HepG2 (cell line): ENCODE results near the gene ZBTB17. TPM values are rescaled to one million over a fixed set of nuclear protein-coding genes. Genes with fewer than 3 reads are reported as not detected.
"Not testable (repeated sequence)": the region's sequence is repeated elsewhere in the genome, so short reads cannot be mapped to it uniquely, and the experiment has no call there.

Experiments used
- ATAC-seq: fragments of 200-7000 bp; cut with Tn5 transposase; 3 replicates; pipeline ENCODE4 v1.9.1; 2020; ENCODE audit warnings: mild to moderate bottlenecking, moderate library complexity
- BruUV-seq: library from RNA; stranded (reverse); fragments of 400-500 nt; replicated peaks from 2 replicates; lab custom pipeline; 2021; lab: Mats Ljungman, UMichigan
- CTCF ChIA-PET: fragments of 300-600 bp; formaldehyde crosslinking; extraction: SDS; loops from one replicate; lab custom pipeline; 2021; ENCODE audit warnings: low total read pairs, inconsistent platforms, low intra/inter-chr PET ratio; lab: Yijun Ruan, JAX
- POLR2A ChIA-PET: fragments of 350-600 bp; sonication (Branson Sonifier 250); formaldehyde crosslinking; loops from one replicate; lab custom pipeline; 2020; ENCODE audit warnings: antibody characterized with exemption, inconsistent platforms; lab: Yijun Ruan, JAX
- DNase-seq: peaks from one replicate; pipeline ENCODE4 v3.0.0-alpha.2; 2015; ENCODE audit warnings: low spot score
- FAIRE-seq: peaks from 3 replicates; lab custom pipeline; 2011; peaks lifted over from hg19 to GRCh38; lab: Jason Lieb, UNC
- H2AFZ ChIP-seq: one replicate; pipeline ENCODE4 v1.6.1; 2011; ENCODE audit warnings: low read length, inconsistent platforms
- H3K27ac ChIP-seq: fragments of 300-600 bp; 3 replicates; pipeline ENCODE4 v1.8.0; 2011; ENCODE audit warnings: mixed run types, mild to moderate bottlenecking, mixed read lengths, low read length, inconsistent platforms; ENCODE audit not compliant: insufficient read depth; ENCODE audit errors: extremely low read length
- H3K27me3 ChIP-seq, 2 experiments: fragments of 200-600 bp in 1 of 2; 2 replicates in 1 of 2; 3 replicates in 1 of 2; pipeline versions ENCODE4 v1.6.0 to v1.8.0; 2011; ENCODE audit warnings: low read length in 2 of 2, mild to moderate bottlenecking in 2 of 2, moderate library complexity in 2 of 2, inconsistent platforms in 1 of 2; ENCODE audit not compliant: insufficient read depth in 2 of 2, control insufficient read depth in 1 of 2
- H3K36me3 ChIP-seq, 2 experiments: fragments of 200-600 bp in 1 of 2; replicated peaks in 1 of 2; 2 replicates in 1 of 2; 3 replicates in 1 of 2; pipeline versions ENCODE4 v1.5.1 to v1.8.0; 2011; ENCODE audit warnings: low read length in 2 of 2, inconsistent platforms in 1 of 2; ENCODE audit not compliant: insufficient read depth in 2 of 2, control insufficient read depth in 1 of 2
- H3K4me1 ChIP-seq: 2 replicates; pipeline ENCODE4 v1.5.1; 2012; ENCODE audit warnings: low read length, inconsistent platforms; ENCODE audit not compliant: insufficient read depth
- H3K4me2 ChIP-seq: 2 replicates; pipeline ENCODE4 v1.6.0; 2011; ENCODE audit warnings: low read depth, low read length, inconsistent platforms
- H3K4me3 ChIP-seq, 3 experiments: fragments of 200-600 bp in 1 of 3; sonication (generic), shearing (Covaris generic) in 1 of 3; replicated peaks in 1 of 3; 2 replicates each; pipeline ENCODE4 v1.5.1; 2011 to 2016; ENCODE audit warnings: low read length in 3 of 3, inconsistent platforms in 2 of 3, low read depth in 2 of 3, mild to moderate bottlenecking in 2 of 3, control low read depth in 1 of 3, mixed read lengths in 1 of 3; ENCODE audit not compliant: insufficient read depth in 1 of 3
- H3K79me2 ChIP-seq: one replicate; pipeline ENCODE4 v1.6.1; 2011; ENCODE audit warnings: low read length, inconsistent platforms; ENCODE audit not compliant: insufficient read depth
- H3K9ac ChIP-seq: 2 replicates; pipeline ENCODE4 v1.6.0; 2011; ENCODE audit warnings: mild to moderate bottlenecking, low read depth, low read length, inconsistent platforms; ENCODE audit not compliant: insufficient read depth
- H3K9me3 ChIP-seq: 2 replicates; pipeline ENCODE4 v1.5.1; 2012; ENCODE audit warnings: mild to moderate bottlenecking, low read length
- H4K20me1 ChIP-seq: 2 replicates; pipeline ENCODE4 v1.6.0; 2011; ENCODE audit warnings: inconsistent platforms, mild to moderate bottlenecking, low read length, moderate library complexity; ENCODE audit not compliant: insufficient read depth
- MBD4 ChIP-seq: IDR thresholded peaks from 2 replicates; pipeline ENCODE4 v1.6.1; 2012; ENCODE audit warnings: low read length, inconsistent platforms, borderline replicate concordance
- MTF1 ChIP-seq: sonication (generic); formaldehyde crosslinking; IDR thresholded peaks from 2 replicates; pipeline ENCODE4 v1.5.0; 2020; ENCODE audit warnings: missing genetic modification reagents
- NR2C2 ChIP-seq: sonication (generic); formaldehyde crosslinking; IDR thresholded peaks from 2 replicates; pipeline ENCODE4 v1.4.0; 2020; ENCODE audit warnings: missing genetic modification reagents, mild to moderate bottlenecking, moderate library complexity, borderline replicate concordance
- NR2F6 ChIP-seq, 2 experiments: IDR thresholded peaks; 2 replicates each; pipeline ENCODE4 v1.6.1; 2016; ENCODE audit warnings: antibody characterized with exemption in 1 of 2, mild to moderate bottlenecking in 1 of 2
- PAWR ChIP-seq: sonication (generic); formaldehyde crosslinking; IDR thresholded peaks from 2 replicates; pipeline ENCODE4 v1.4.0; 2020; ENCODE audit warnings: missing genetic modification reagents, mild to moderate bottlenecking, borderline replicate concordance
- TBX2 ChIP-seq: sonication (generic); formaldehyde crosslinking; IDR thresholded peaks from 2 replicates; pipeline ENCODE4 v1.5.0; 2020; ENCODE audit warnings: missing genetic modification reagents, mild to moderate bottlenecking, borderline replicate concordance
- XRCC5 ChIP-seq: fragments of 200-400 bp; formaldehyde crosslinking; optimal IDR thresholded peaks from 2 replicates; pipeline ENCODE3; 2017; ENCODE audit warnings: mild to moderate bottlenecking, low read length
- ZNF766 ChIP-seq: sonication (generic); formaldehyde crosslinking; IDR thresholded peaks from 2 replicates; pipeline ENCODE4 v1.5.0; 2020; ENCODE audit warnings: missing genetic modification reagents, borderline replicate concordance
- ZSCAN20 ChIP-seq: sonication (generic); formaldehyde crosslinking; IDR thresholded peaks from 2 replicates; pipeline ENCODE4 v1.4.0; 2020; ENCODE audit warnings: missing genetic modification reagents, mild to moderate bottlenecking, borderline replicate concordance
- WGBS: methylation state at CpG from one replicate; pipeline ENCODE4 v1.1.6; 2017; ENCODE audit warnings: low lambda C conversion rate; 5-methylcytosine and 5-hydroxymethylcytosine counted together
- in situ Hi-C: cut with HindIII; loops from 2 replicates; pipeline ENCODE4 v1.10.0; 2017; ENCODE audit warnings: low pct_unique_long_range_greater_than_20kb; ENCODE audit not compliant: extremely low pct_ligation_motif_present
- intact Hi-C: fragments of 100-400 bp; cut with micrococcal nuclease; formaldehyde crosslinking; loops from one replicate; pipeline ENCODE4 v1.10.0; 2022; ENCODE audit not compliant: unreplicated experiment
- polyA plus RNA-seq, 8 experiments: library from polyadenylated mRNA; depleted of rRNA in 3 of 8; stranded (reverse) in 7 of 8; unstranded in 1 of 8; fragments of >200 nt; fragmentation: Illumina TruSeq in 4 of 8; extraction: Trizol in 4 of 8; gene quantifications; 2 replicates each; pipeline versions ENCODE4 v1.2.1 to v1.2.3, GENCODE V29; 2011 to 2016; ENCODE audit warnings: low read depth in 4 of 8, missing spikeins in 1 of 8, mixed read lengths in 1 of 8; ENCODE audit not compliant: insufficient read depth in 1 of 8
- total RNA-seq, 5 experiments: library from RNA; depleted of rRNA; stranded (reverse); fragments of >200 nt; fragmentation: Illumina TruSeq; extraction: Trizol; gene quantifications; 2 replicates each; pipeline ENCODE4 v1.2.3, GENCODE V29; 2016; ENCODE audit warnings: low read depth in 1 of 5
- TF ChIP-seq, protein P1 (sequence below): sonication (generic); formaldehyde crosslinking; IDR thresholded peaks from 2 replicates; pipeline ENCODE4 v1.4.0; 2020; ENCODE audit warnings: mild to moderate bottlenecking, missing genetic modification reagents
- TF ChIP-seq, protein P2 (sequence below): sonication (generic); formaldehyde crosslinking; IDR thresholded peaks from 2 replicates; pipeline ENCODE4 v1.5.0; 2020; ENCODE audit warnings: mild to moderate bottlenecking, missing genetic modification reagents
- TF ChIP-seq, protein P3 (sequence below): sonication (generic); formaldehyde crosslinking; IDR thresholded peaks from 2 replicates; pipeline ENCODE4 v1.4.0; 2020; ENCODE audit warnings: missing genetic modification reagents

The ZBTB17 gene
- total and polyA plus RNA-seq, 2 of the 13 experiments (the other 11 are each of a cell fraction or from before 2014, with no cell fraction given): 16.7 to 17.0 TPM

DNA sequence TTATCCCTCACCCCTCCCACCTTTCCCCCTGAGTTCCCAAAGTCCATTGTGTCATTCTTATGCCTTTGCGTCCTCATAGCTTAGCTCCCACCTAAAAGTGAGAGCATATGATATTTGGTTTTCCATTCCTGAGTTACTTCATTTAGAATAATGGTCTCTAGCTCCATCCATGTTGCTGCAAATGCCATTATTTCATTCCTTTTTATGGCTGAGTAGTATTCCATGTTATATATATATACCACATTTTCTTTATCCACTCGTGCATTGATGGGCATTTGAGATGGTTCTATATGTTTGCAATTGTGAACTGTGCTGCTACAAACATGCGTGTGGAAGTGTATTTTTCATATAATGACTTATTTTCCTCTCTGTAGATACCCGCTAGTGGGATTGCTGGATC lies 2.0 kb upstream of the ZBTB17 start:
- Histone ChIP-seq H3K79me2 (peaks cover 14% of the 10 kb centered on the region), H3K4me1 (peaks cover 46% of the 10 kb centered on the region)
- BruUV-seq, H4K20me1 ChIP-seq, in situ Hi-C loops, H3K27ac ChIP-seq, H3K9me3 ChIP-seq, H3K4me3 ChIP-seq, H3K27me3 ChIP-seq, FAIRE-seq, CTCF ChIA-PET, H3K36me3 ChIP-seq, H3K9ac ChIP-seq, ATAC-seq, POLR2A ChIA-PET, H3K4me2 ChIP-seq, H2AFZ ChIP-seq, intact Hi-C loops, DNase-seq: not testable (repeated sequence)
- 59% methylated on average over 4 of the region's 4 CpGs for WGBS

DNA sequence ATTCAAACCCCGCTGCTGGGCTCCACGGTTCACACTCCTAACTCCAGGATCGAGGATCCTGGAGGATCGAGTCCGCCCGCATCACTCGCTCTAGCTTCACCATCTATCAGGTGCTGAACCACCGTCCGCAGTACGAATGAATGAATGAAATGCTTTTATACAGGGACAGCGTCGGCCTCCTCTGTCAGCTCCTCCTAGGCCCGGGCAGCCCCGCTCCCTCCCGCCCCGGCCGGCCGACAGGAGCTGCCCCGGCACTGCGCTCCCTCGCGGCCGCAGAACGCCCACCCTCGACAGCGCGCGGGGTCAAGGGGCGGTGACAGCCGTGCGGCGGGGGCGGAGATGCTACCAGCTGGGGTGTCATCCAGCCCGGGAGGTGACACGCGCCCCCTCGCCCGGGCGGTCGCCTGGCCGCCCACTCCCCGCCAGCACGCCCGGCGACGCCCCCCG lies 520 bp downstream of the ZBTB17 start:
- ChIA-PET POLR2A (interaction anchor here (1.0 to 2.1 kb wide), 9 partner anchors 9 to 293 kb away, joined by 3 to 10 read pairs (median 3); partner anchors contain the start of genes SPEN and SRARP), CTCF (no interaction called here)
- Histone ChIP-seq H3K9me3 (no peaks in the 10 kb centered on the region), H3K79me2 (peaks cover 16% of the 10 kb centered on the region), H4K20me1 (no peaks in the 10 kb centered on the region), H3K4me1 (peaks cover 38% of the 10 kb centered on the region), H3K27me3 (no peaks in the 10 kb centered on the region), H2AFZ (no peak overlapping the region), H3K9ac (peak overlapping the region; percentile 72), H3K27ac (peak overlapping the region; percentile 71), H3K36me3 (peaks cover 2 to 12% of the 10 kb centered on the region in 2 experiments; a peak in 4 of 5 replicates), H3K4me3 (peak overlapping the region; percentile 87 to 97 (median 94)), H3K4me2 (peak overlapping the region; percentile 92)
- FAIRE-seq (no peak), ATAC-seq (peak; percentile 96), DNase-seq (peak; percentile 53)
- in situ Hi-C loops: no loop called here
- WGBS: 0% methylated on average over 10 of the region's 47 CpGs
- intact Hi-C loops: no loop called here
- no TSS peak for BruUV-seq
- TF ChIP-seq NR2C2: peak; percentile 89
- TF ChIP-seq ZSCAN20 (CRISPR knock-in tag): no peak
- no peak for TF ChIP-seq PAWR (CRISPR knock-in tag)
- TF ChIP-seq, protein P1, sequence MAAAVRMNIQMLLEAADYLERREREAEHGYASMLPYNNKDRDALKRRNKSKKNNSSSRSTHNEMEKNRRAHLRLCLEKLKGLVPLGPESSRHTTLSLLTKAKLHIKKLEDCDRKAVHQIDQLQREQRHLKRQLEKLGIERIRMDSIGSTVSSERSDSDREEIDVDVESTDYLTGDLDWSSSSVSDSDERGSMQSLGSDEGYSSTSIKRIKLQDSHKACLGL (CRISPR knock-in tag): no peak
- no peak for TF ChIP-seq ZNF766 (CRISPR knock-in tag)
- TF ChIP-seq, protein P2, sequence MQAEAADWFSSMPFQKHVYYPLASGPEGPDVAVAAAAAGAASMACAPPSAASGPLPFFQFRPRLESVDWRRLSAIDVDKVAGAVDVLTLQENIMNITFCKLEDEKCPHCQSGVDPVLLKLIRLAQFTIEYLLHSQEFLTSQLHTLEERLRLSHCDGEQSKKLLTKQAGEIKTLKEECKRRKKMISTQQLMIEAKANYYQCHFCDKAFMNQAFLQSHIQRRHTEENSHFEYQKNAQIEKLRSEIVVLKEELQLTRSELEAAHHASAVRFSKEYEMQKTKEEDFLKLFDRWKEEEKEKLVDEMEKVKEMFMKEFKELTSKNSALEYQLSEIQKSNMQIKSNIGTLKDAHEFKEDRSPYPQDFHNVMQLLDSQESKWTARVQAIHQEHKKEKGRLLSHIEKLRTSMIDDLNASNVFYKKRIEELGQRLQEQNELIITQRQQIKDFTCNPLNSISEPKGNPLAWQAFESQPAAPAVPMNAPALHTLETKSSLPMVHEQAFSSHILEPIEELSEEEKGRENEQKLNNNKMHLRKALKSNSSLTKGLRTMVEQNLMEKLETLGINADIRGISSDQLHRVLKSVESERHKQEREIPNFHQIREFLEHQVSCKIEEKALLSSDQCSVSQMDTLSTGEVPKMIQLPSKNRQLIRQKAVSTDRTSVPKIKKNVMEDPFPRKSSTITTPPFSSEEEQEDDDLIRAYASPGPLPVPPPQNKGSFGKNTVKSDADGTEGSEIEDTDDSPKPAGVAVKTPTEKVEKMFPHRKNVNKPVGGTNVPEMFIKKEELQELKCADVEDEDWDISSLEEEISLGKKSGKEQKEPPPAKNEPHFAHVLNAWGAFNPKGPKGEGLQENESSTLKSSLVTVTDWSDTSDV (CRISPR knock-in tag): no peak
- TF ChIP-seq MTF1 (CRISPR knock-in tag): no peak
- no peak for TF ChIP-seq MBD4
- TF ChIP-seq TBX2 (CRISPR knock-in tag): peak; percentile 57; the same call in 1 of the 2 replicates
- TF ChIP-seq, protein P3, sequence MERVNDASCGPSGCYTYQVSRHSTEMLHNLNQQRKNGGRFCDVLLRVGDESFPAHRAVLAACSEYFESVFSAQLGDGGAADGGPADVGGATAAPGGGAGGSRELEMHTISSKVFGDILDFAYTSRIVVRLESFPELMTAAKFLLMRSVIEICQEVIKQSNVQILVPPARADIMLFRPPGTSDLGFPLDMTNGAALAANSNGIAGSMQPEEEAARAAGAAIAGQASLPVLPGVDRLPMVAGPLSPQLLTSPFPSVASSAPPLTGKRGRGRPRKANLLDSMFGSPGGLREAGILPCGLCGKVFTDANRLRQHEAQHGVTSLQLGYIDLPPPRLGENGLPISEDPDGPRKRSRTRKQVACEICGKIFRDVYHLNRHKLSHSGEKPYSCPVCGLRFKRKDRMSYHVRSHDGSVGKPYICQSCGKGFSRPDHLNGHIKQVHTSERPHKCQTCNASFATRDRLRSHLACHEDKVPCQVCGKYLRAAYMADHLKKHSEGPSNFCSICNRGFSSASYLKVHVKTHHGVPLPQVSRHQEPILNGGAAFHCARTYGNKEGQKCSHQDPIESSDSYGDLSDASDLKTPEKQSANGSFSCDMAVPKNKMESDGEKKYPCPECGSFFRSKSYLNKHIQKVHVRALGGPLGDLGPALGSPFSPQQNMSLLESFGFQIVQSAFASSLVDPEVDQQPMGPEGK (CRISPR knock-in tag): peak; percentile 65
- TF ChIP-seq NR2F6 (IDR thresholded peaks at IDR 0.05): no peak
- peak; percentile 67; the same call in 1 of the 2 replicates for TF ChIP-seq NR2F6 (CRISPR knock-in tag; IDR thresholded peaks at IDR 0.05)
- peak; percentile 54 for TF ChIP-seq XRCC5
